Aorta (tissue), 5 donors: Measurements from ENCODE around the gene ETV7. TPM values are rescaled to one million over a fixed set of nuclear protein-coding genes. Genes with fewer than 3 reads are reported as not detected.

Experiments used
- ATAC-seq: fragments of 200-7000 bp; cut with Tn5 transposase; one replicate; pipeline ENCODE4 v1.9.1; 2022; ENCODE audit warnings: moderate library complexity; ENCODE audit not compliant: low FRiP score
- DNase-seq, 2 donors: peaks; one replicate each; pipeline ENCODE4 v3.0.0-alpha.2; 2020
- H3K27ac ChIP-seq, 2 donors: one replicate each; pipeline ENCODE4 v1.5.1; 2013; ENCODE audit warnings: low read length in 2 of 2, mild to moderate bottlenecking in 2 of 2, moderate library complexity in 2 of 2, control low read depth in 1 of 2, inconsistent platforms in 1 of 2, low read depth in 1 of 2
- H3K27me3 ChIP-seq, 2 donors: one replicate each; pipeline ENCODE4 v1.6.1; 2013; ENCODE audit warnings: control low read depth in 1 of 2, low read length in 1 of 2, mild to moderate bottlenecking in 1 of 2, moderate library complexity in 1 of 2; ENCODE audit not compliant: insufficient read depth in 2 of 2, control insufficient read depth in 1 of 2
- H3K36me3 ChIP-seq, 2 donors: one replicate each; pipeline ENCODE4 v1.6.1; 2013; ENCODE audit warnings: control low read depth in 1 of 2, low read length in 1 of 2, mild to moderate bottlenecking in 1 of 2; ENCODE audit not compliant: insufficient read depth in 2 of 2, control insufficient read depth in 1 of 2
- H3K4me1 ChIP-seq, 2 donors: one replicate each; pipeline ENCODE4 v1.6.1; 2013; ENCODE audit warnings: low read length in 2 of 2, control low read depth in 1 of 2, mild to moderate bottlenecking in 1 of 2, moderate library complexity in 1 of 2; ENCODE audit not compliant: insufficient read depth in 2 of 2, control insufficient read depth in 1 of 2
- H3K4me3 ChIP-seq, 2 donors: one replicate each; pipeline ENCODE4 v1.5.1; 2013; ENCODE audit warnings: low read length in 2 of 2, control low read depth in 1 of 2, mild to moderate bottlenecking in 1 of 2
- H3K9me3 ChIP-seq: one replicate; pipeline ENCODE4 v1.6.1; 2013; ENCODE audit warnings: mild to moderate bottlenecking, low read length; ENCODE audit not compliant: control insufficient read depth
- WGBS, 2 donors: extraction: QIAGEN DNeasy Blood & Tissue Kit; methylation state at CpG; one replicate each; pipeline ENCODE4 v1.1.7; 2013; 5-methylcytosine and 5-hydroxymethylcytosine counted together
- intact Hi-C, 2 donors: fragments of 100-400 bp; cut with DNase I; formaldehyde crosslinking; loops; one replicate each; pipeline versions ENCODE4 v1.14.2 to v1.15.0; 2022
- polyA plus RNA-seq, 2 donors: library from polyadenylated mRNA; stranded (reverse); fragments of 200-250 nt; gene quantifications; one replicate each; pipeline ENCODE4 v1.2.3, GENCODE V29; 2013
- total RNA-seq, 2 donors: library from RNA; stranded (reverse); fragmentation: NEBNext Ultra II Directional; extraction: Animal tissue kit (Norgen Biotek cat#: 25700); gene quantifications; one replicate each; pipeline ENCODE4 v1.2.1, GENCODE V29; 2021
- donor health status: healthy with polysubstance abuse.
- donor health status: Bipolar disorder and iron deficiency.
- donor health status: DM: no; HTN: no; CAD: no.
- donor health status: DM: no; HTN: no; CAD: no.
- donor health status: DM: yes; HTN: yes; CAD: no.

The ETV7 gene
- total and polyA plus RNA-seq, 4 donors: 2.2 to 5.4 (median 3.1) TPM

DNA sequence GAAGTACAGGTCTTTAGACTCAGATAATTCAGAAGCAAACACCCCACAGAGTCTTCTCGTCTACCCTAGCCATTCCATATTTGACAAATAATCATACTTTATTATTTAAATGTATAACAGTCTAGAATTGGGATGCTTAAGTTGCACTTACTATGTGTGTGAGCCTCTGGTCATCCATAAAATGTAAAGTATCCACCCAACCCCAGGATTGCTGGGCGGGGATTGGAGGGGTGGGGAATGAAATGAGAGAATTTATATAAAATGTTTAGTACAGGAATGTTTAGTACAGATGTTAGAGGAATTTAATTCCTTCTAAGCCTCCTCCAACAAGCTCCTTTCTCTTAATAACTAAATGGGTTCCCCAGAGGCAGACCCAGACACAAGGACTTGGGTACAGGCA is 67.6 kb downstream of the ETV7 start:
- ATAC-seq: no peak
- intact Hi-C loops: no loop called here
- 84 to 95% methylated on average over 2 of the region's 2 CpGs for WGBS, 2 donors

DNA sequence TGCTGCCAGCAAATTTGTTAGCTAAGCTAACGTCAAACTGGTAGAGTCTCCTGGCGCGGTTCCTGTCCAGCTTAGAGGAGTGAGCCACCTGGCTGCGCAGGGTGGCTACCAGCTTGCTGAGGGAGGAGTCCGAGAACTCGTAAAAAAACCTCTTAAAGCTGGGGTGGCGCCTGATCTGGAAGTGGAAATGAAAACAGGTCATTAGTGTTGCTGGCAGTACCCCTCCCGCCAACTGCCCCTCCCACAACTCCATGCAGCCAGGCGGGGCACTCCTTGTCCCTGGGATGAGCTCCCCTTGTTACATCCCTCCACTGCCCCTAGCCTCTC is 68.1 kb downstream of the ETV7 start:
- H3K4me3 ChIP-seq: no peak overlapping the region
- no peak overlapping the region for H3K27ac ChIP-seq
- no peaks in the 10 kb centered on the region for H3K27me3 ChIP-seq
- no peaks in the 10 kb centered on the region for H3K4me1 ChIP-seq
- intact Hi-C loops: no loop called here
- ATAC-seq (no peak), DNase-seq (no peak)
- WGBS, 2 donors: 86 to 87% methylated on average over 9 of the region's 9 CpGs
- no peaks in the 10 kb centered on the region for H3K9me3 ChIP-seq
- H3K36me3 ChIP-seq: no peaks in the 10 kb centered on the region

More for the DNA sequence above, 67.6 kb downstream of the ETV7 start:
- H3K36me3 ChIP-seq: no peaks in the 10 kb centered on the region
- no peaks in the 10 kb centered on the region for H3K27me3 ChIP-seq
- no peaks in the 10 kb centered on the region for H3K9me3 ChIP-seq
- H3K4me1 ChIP-seq: no peaks in the 10 kb centered on the region
- DNase-seq: no peak
- H3K27ac ChIP-seq: no peak overlapping the region
- no peak overlapping the region for H3K4me3 ChIP-seq

GRCh38 chr6:36318690-36319435 is 68.6 kb downstream of the ETV7 start:
- intact Hi-C loops: no loop called here
- ATAC-seq (no peak), DNase-seq (no peak)
- Histone ChIP-seq H3K36me3 (no peaks in the 10 kb centered on the region), H3K4me1 (no peaks in the 10 kb centered on the region), H3K9me3 (no peaks in the 10 kb centered on the region), H3K4me3 (no peak overlapping the region), H3K27me3 (no peaks in the 10 kb centered on the region), H3K27ac (no peak overlapping the region)
- WGBS, 2 donors: 80 to 86% methylated on average over 6 of the region's 6 CpGs

DNA sequence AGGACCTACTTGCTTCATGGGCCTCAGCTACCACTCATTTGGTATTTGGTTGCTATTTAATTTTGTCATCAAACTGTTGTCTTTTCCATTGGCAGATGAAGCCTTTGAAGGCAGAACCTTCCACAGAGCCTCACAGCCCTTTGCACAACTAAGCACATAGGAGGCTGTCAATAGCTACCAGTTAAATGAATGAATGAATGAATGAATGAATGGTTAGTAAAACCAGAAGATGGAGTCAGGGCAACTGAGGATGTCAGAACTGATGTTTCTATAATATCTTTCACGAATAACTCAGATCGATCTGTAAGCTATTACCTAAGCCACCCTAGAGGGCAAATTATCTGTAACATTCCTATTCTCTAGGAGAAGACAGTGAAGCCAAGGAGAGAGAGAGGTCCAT is 69.8 kb downstream of the ETV7 start:
- DNase-seq (no peak), ATAC-seq (no peak)
- H3K4me1 ChIP-seq: no peaks in the 10 kb centered on the region
- H3K36me3 ChIP-seq: no peaks in the 10 kb centered on the region
- H3K27me3 ChIP-seq: no peaks in the 10 kb centered on the region
- H3K4me3 ChIP-seq: no peak overlapping the region
- intact Hi-C loops: no loop called here
- WGBS, 2 donors: 92% methylated on average over 2 of the region's 2 CpGs
- H3K9me3 ChIP-seq: no peaks in the 10 kb centered on the region
- H3K27ac ChIP-seq: no peak overlapping the region

Other genes starting within 250 kb of the ETV7 start
- 10 to 100 TPM; 26.4 to 32.9 TPM for gene BRPF3, start 190.9 kb downstream of the ETV7 start, total RNA-seq
- 10 to 100 TPM in 1 of 2 donors, 1 to 10 TPM in 1; 8.4 to 11.3 TPM for gene BRPF3, start 190.9 kb downstream of the ETV7 start, polyA plus RNA-seq
- gene PNPLA1, start 117.6 kb downstream of the ETV7 start, total RNA-seq: under 1 TPM in 1 of 2 donors, not detected in 1; 0.23 TPM
- under 1 TPM in 1 of 2 donors, not detected in 1; 0.15 TPM for gene PNPLA1, start 117.6 kb downstream of the ETV7 start, polyA plus RNA-seq
- gene BNIP5, start 50.8 kb downstream of the ETV7 start, total RNA-seq: not detected
- 1 to 10 TPM in 1 of 2 donors, not detected in 1; 2.3 TPM for gene BNIP5, start 50.8 kb downstream of the ETV7 start, polyA plus RNA-seq
- gene PXT1, start 55.2 kb upstream of the ETV7 start, total RNA-seq: not detected
- gene PXT1, start 55.2 kb upstream of the ETV7 start, polyA plus RNA-seq: under 1 TPM in 1 of 2 donors, not detected in 1; 0.05 TPM
- 10 to 100 TPM; 58.7 to 70.6 TPM for gene KCTD20, start 55.3 kb upstream of the ETV7 start, total RNA-seq
- gene KCTD20, start 55.3 kb upstream of the ETV7 start, polyA plus RNA-seq: 10 to 100 TPM; 25.8 to 27.3 TPM
- 10 to 100 TPM; 25.2 to 38.0 TPM for gene STK38, start 159.8 kb upstream of the ETV7 start, total RNA-seq
- 10 to 100 TPM; 14.9 to 16.2 TPM for gene STK38, start 159.8 kb upstream of the ETV7 start, polyA plus RNA-seq
- gene SRSF3, start 206.7 kb upstream of the ETV7 start, total RNA-seq: 100 to 1,000 TPM; 190 to 197 TPM
- 100 to 1,000 TPM; 160 to 193 TPM for gene SRSF3, start 206.7 kb upstream of the ETV7 start, polyA plus RNA-seq